Stimulated activated CD4-positive, alpha-beta T cell treated with anti-CD3 and anti-CD28 coated beads, Interleukin-4, amount 100 ng/mL, for 4 hours (primary cell): ENCODE measurements around the gene PTPRT.
"Not testable (repeated sequence)": the region's sequence is repeated elsewhere in the genome, so short reads cannot be mapped to it uniquely, and the experiment has no call there.

Experiments used
- DNase-seq, 2 experiments: peaks; one replicate each; pipeline ENCODE4 v3.0.0-alpha.2; 2020

Gene PTPRT

DNA sequence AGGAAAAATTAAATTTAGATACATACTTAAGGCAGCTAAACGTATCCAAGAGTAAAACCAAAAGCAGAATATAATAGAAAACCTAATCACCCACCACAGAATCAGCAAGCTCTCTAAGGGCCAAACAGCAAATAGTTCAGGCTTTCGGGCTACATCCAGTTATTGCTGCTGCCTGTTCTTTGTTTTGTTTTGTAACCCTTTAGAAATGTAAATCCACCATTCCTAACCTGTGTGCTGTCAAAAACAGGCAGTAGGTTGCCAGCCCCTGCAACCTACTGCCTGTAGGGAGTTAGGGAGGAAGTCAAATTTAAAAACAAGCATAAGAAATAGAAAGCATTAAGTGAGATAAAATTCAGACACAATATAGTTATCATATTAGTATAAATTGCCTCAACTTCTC is 225.9 kb downstream of the PTPRT start:
- DNase-seq: no peak

DNA sequence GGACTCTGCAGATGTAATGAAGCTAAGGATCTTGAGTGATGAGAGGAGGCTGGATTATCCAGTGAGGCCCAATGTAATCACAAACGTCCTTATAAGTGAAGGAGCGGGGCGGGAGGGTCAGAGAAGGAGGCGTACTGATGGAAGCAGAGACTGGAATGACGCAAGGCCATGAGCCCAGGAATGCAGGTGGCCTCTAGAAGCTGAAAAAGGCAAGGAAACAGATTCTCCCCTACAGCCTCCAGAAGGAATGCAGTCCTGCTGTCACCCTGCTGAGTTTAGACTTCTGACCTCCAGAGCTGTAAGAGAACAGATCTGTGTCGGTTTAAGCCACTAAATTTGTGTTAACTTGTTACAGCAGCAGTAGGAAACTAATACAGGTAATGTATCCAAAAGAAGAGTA is 227.9 kb downstream of the PTPRT start:
- no peak for DNase-seq

DNA sequence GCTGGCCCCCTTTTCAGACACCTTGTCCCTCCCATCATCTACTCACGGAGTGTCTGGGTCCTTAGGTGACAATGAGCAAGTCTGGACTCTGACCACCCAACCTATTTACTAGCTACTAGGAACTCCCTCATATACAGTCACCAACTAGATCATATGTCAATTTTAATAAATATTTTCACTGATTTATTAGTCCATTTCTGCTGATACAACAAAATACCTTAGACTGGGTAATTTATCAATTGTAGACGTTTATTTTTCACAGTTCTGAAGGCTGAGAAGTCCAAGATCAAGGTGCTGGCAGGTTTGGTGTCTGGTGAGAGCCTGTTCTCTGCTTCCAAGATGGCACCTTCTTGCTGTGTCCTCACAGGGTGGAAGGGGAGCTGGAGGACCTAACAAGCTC is 229.7 kb downstream of the PTPRT start:
- DNase-seq: no peak

- no peak for DNase-seq
These were observed 231.2 kb downstream of the PTPRT start for GRCh38 chr20:42958367-42959069.

DNA sequence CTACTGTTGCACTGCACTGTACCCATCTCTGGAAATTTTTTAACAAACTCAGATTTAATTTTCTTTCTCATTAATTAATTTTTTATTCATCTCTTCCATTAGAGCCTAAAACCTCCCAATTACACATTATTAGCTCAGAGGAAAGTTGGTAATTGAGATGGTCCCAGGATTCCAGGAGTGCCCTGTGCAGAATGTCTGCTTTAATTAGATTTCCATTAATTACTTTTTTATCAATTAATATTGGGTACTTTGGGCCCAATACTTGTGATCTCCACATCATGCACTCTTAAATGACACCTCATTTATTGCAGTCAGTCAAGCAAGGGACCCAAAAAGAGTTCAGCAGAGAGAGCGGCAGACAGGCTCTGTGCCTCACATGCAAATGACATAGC is 232.0 kb downstream of the PTPRT start:
- no peak for DNase-seq

DNA sequence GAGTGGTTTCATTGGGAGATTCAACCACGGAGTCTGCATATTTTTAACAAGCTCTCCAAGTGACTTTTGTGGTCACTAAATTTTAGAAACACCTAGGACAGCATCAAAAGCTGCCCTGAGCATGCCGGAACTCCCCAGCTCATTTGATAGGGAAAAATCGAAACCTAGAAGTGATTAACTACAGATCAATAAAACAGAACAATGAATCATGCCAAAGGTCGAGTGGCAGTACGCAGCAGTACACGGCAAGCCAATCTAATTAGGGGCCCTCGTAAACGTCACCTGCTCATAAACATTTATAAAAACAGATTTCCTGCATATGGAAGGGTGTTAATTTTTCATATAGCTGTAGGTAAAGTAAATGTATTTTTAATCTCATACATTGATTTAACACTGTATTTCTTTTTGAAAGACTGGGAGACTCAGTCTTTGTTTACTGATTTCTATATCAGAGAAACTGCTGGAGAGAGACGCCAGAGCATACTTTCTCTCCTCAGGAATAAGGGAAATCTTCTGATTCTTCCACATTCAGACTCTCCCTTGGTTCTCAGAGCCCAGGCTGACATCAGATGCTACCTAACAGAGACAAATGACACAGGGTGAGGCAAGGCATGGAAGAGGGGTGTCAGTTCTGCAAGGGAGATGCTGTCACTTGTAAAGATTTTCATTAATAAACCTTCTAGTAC is 232.5 kb downstream of the PTPRT start:
- no peak for DNase-seq

DNA sequence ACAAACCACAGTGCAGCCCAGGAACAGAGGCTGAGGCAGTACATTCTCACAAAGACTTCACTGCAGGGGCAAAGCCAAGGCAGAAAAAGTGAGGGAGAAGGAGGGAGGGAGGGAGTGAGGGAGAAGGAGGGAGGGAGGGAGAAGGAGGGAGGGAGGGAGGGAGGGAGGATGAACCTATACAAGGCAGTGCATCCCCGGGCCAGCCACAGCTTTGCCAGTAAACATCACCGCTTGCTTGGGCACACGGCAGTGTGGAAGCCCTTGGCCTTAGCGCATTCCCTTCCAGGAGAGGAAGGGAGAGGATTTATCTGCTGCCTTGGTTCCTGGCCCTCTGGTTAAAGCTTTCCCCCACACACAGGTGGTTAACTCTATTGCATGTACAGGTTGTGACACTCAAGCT is 234.0 kb downstream of the PTPRT start:
- no peak for DNase-seq

DNA sequence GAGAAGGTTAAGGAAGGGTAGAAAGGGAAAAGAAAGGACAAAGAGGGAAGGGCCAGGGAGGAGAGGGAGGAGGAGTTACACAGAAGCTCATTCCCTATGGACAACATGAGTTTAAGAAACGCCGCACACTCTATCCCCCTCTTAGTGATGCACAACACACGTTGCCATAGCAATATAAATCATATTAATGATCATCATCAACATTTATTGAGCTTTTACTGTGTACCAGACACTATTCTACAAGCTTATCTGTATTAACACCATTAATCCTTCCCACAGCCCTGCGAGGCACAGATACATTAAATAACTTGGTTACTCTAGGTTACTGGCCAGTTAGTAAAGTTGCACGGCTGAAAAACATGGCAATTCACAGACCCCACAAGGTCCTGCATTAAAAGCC is 234.8 kb downstream of the PTPRT start:
- DNase-seq: no peak

DNA sequence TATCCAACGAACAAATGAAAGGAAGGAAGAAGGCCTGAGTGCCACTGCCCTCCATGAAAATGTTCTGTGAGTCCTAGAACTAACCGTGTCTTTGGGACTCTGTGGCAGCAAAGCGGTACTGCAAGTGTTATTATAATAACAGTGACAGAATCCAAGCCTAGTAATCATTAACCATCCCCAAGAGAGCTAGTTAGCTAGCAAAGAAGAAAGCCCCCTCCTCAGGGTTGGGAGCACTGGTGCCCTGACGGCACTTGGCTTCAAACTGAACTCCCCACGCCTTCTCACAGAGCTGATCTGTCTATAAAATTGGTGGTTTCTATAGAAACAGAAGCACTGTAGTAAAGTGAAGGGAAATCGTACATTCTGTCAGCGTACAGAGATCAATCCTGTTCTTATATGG is 239.8 kb downstream of the PTPRT start:
- no peak for DNase-seq

- DNase-seq: no peak
These were observed 244.3 kb downstream of the PTPRT start for GRCh38 chr20:42945234-42945994.

DNA sequence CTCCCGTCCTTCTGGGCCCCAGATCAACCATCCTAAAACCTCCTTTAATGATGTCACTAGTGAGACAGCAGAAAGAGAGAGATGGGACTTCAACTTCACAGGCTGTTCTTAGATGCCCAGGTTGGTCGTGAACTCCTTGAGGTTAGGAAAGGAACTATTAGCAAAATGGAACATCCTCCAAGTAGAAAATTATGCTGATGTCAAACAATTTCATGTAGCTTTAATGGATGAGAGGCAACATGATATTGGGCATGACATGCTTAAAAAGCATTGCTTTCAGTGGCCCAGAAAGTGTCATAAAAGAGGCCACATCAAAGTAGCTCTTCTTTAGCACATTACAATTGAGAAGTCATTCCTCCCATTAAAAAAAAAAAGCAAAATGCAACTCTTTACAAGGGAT is 248.1 kb downstream of the PTPRT start:
- no peak for DNase-seq

GRCh38 chr20:42938441-42939205 is 251.1 kb downstream of the PTPRT start:
- DNase-seq: no peak

DNA sequence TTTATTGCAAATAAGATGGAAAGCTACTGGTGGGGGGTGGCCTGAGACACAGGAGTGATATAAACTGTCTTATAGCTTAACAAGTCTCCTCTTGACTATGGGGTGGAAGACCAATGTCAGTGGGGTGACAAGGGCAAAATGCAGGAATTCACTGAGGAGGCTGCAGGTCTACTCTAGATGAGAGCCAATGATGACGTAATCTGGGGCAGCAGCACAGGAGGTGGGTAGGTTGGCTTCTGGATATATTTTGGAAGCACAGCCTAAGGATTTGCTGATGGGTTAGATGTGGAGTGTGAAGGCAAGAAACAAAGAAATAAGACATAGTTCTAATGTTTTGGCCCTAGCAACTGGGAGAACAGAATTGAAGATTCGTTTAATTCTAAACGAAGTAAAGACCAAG is 253.2 kb downstream of the PTPRT start:
- DNase-seq: no peak

GRCh38 chr20:42924215-42924614 is 265.5 kb downstream of the PTPRT start:
- DNase-seq: no peak

GRCh38 chr20:42923348-42923918 is 266.3 kb downstream of the PTPRT start:
- no peak for DNase-seq

- DNase-seq: no peak
These were observed 268.9 kb downstream of the PTPRT start for GRCh38 chr20:42920776-42921175.

- DNase-seq: no peak
These were observed 270.4 kb downstream of the PTPRT start for GRCh38 chr20:42919316-42919715.

- no peak for DNase-seq
These were observed 274.6 kb downstream of the PTPRT start for GRCh38 chr20:42915081-42915480.

DNA sequence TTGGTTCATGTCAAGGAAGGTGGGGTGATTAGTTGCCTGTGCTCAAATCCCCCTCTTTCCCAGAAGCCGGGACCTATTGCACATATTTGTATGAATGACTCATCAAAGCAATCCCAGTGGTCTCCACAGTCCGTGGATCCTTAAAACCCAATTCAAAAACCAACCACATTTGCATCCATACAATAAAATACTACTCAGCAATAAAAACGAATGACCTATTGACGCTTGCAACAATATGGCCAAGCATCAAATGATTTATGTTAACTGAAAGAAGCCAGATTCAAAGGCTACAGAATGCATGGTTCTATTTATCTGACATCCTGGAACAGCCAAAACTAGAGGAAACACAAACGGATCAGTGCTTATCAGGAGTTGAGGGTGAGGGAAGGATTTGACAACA is 275.4 kb downstream of the PTPRT start:
- DNase-seq: no peak

GRCh38 chr20:42910808-42911207 is 278.9 kb downstream of the PTPRT start:
- not testable (repeated sequence) for DNase-seq

DNA sequence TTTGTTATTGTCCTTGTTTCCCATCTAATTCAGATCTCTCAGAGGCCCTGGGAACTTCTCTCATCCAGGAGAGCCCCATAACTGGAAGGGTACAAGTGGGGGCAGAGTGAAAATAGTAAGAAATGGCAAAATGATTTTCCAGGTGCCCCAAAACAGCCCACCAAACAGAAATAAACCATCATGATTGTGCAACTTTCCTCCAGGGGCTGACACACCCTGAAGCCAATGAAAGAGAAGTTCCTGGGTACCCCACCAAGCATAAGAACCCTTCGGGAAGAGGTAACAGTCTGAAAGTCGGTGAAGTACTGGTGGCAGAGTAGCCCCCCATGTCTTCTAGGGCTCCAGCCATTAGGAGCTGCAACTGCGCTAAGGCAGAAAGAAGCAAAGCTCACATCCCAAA is 282.0 kb downstream of the PTPRT start:
- no peak for DNase-seq

- DNase-seq: no peak
These were observed 283.6 kb downstream of the PTPRT start for GRCh38 chr20:42906120-42906519.

- DNase-seq: no peak
These were observed 287.2 kb downstream of the PTPRT start for GRCh38 chr20:42902509-42902908.
